SW 1271 (cell line): ENCODE results near the gene PTGIR.

ENCODE experiments used
- DNase-seq, 2 experiments: peaks; one replicate each; lab custom pipeline; 2025; lab: John Stamatoyannopoulos, UW

PTGIR gene

DNA sequence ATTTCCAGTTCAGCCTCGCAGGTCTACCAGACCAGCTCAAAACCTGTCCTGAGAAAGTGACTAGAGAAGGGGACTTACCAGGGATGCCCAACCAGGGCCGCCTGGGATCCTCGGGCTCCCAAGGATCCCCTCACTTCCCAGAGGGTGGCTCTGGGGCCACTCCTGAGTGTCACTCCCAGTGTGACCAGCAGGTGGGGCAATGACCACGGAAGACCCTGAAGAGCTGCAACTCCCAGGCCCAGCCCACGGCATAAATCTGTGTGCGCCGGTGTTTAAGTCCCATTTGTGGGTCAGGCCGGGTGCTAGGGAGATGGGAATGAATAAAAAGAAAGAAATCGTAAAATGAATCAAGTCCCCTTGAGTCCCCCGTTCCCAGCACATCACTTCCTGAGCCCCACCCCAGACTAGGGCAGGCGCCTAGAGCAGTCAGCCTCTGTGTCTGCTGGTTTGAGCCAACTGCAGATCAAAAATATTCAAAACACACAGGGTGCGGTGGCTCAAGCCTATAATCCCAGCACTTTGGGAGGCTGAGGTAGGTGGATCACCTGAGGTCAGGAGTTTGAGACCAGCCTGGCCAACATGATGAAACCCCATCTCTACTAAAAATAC is 10.7 kb downstream of the PTGIR start:
- DNase-seq = peak; percentile 21 to 49

- no peak for DNase-seq
Measured at GRCh38 chr19:46613525-46613924, 11.4 kb downstream of the PTGIR start.

DNA sequence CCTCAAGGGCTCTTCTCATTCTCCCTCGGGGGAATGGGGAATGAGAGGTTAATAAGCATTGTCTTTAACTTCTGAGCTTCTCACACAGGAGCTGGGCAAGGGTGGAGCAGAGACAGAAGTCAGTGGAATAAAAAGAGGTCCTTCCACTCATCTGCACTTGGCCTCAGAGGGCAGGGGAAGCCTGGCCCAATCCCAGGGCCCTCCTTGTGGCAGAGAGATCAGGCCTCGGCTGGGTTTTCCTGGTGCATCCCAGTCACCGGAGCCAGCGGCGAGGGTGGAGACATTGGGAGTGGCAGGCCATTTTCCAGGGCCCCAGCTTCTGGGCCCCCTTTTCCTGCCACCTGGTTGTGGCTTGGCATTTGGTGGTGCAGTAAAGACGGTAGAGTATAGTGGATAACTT is 13.1 kb downstream of the PTGIR start:
- no peak for DNase-seq

DNA sequence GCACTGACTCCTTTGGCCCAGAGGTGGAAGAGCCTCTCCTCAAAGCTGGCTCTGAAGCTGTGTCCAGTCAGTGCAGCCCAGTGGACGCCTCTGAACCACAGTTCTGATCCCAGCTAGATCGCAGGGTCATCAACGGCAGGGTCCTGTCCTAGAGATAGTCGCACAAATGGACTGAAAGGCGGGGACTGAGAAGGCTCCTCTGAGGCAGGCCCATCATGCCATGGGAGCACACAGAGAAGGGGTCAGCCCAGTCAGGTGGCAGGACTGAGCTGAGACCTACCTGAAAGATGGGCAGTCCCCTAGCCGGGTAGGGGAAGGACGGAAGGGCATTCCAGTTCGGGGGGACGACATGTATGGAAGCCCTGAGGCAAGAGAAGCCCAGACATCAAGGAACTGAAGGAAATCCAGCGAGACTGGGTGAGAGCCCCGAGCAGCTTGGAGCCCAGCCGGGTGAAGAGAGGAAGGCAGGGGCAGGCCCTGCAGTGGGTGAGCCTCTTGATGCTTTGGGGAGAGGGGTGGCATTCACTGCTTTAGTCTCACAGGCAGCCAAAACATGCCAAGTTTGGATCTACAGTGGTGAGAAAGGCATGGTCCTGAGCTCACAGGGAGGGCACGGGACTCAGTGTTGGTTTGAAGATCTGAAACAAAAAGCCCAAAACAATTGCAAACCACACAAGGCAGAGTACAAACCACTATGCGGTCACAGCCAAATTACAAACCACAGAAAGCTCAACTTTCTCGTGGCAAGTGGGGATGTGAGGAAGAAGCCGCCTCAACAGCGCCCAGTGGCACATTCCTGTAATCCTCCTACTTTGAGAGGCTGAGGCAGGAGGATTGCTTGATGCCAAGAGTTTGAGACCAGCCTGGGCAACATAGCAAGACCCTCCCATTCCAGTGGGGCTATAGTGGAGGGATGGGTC is 13.8 kb downstream of the PTGIR start:
- no peak for DNase-seq

GRCh38 chr19:46610413-46610775 is 14.5 kb downstream of the PTGIR start:
- no peak for DNase-seq

DNA sequence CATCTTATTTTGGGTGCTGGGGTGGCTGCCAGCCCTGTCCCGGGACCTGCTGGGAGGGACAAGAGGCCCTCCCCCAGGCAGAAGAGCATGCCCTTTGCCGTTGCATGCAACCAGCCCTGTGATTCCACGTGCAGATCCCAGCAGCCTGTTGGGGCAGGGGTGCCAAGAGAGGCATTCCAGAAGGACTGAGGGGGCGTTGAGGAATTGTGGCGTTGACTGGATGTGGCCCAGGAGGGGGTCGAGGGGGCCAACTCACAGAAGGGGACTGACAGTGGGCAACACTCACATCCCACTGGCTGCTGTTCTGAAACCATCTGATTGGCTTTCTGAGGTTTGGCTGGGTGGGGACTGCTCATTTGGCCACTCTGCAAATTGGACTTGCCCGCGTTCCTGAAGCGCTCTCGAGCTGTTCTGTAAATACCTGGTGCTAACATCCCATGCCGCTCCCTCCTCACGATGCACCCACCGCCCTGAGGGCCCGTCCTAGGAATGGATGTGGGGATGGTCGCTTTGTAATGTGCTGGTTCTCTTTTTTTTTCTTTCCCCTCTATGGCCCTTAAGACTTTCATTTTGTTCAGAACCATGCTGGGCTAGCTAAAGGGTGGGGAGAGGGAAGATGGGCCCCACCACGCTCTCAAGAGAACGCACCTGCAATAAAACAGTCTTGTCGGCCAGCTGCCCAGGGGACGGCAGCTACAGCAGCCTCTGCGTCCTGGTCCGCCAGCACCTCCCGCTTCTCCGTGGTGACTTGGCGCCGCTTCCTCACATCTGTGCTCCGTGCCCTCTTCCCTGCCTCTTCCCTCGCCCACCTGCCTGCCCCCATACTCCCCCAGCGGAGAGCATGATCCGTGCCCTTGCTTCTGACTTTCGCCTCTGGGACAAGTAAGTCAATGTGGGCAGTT is 15.1 kb downstream of the PTGIR start:
- DNase-seq = no peak

DNA sequence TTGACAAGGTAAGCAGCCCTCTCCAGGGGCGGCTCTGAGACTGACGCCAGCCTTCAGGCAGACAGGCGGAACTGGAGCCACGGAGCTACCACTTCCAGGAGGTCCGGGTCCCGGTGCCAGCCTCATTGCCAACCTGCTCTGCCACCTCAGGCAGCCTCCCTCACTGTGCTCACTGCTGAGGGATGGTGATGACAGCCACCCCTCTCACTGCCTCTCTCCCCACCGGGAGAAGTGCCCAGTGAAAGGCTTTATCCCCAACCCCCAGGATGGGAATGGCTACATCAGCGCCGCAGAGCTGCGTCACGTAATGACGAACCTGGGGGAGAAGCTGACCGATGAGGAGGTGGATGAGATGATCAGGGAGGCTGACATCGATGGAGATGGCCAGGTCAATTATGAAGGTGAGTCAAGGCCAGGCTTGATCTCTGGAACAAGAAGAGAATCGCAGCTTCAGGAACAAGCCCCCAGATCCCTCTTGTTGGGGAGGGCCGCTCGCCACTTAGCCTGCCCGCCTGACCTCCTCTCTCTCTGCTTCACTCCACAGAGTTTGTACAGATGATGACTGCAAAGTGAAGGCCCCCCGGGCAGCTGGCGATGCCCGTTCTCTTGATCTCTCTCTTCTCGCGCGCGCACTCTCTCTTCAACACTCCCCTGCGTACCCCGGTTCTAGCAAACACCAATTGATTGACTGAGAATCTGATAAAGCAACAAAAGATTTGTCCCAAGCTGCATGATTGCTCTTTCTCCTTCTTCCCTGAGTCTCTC is 16.1 kb downstream of the PTGIR start:
- DNase-seq = no peak

- no peak for DNase-seq
Measured at GRCh38 chr19:46608178-46608577, 16.7 kb downstream of the PTGIR start.

DNA sequence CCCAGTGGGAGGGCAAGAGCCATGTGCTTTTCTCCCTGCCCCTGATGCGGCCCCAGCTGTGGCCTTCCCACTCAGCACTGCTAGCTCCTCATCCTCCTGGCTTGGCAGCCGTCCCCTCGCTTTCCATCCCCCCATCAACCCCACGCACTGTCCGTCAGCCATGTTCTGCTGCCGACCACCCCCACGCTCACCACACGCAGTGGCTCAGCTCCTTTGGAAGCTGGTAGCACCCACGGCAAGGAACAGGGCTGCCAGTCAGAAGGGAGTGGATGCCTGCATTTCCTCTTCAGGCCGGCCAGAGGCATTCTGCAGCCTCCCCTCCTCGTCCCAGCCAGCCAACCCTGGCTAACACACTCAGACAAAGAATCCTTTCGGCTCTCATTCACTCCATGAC is 17.4 kb downstream of the PTGIR start:
- peak in 1 of 2 experiments; percentile 58 for DNase-seq

DNA sequence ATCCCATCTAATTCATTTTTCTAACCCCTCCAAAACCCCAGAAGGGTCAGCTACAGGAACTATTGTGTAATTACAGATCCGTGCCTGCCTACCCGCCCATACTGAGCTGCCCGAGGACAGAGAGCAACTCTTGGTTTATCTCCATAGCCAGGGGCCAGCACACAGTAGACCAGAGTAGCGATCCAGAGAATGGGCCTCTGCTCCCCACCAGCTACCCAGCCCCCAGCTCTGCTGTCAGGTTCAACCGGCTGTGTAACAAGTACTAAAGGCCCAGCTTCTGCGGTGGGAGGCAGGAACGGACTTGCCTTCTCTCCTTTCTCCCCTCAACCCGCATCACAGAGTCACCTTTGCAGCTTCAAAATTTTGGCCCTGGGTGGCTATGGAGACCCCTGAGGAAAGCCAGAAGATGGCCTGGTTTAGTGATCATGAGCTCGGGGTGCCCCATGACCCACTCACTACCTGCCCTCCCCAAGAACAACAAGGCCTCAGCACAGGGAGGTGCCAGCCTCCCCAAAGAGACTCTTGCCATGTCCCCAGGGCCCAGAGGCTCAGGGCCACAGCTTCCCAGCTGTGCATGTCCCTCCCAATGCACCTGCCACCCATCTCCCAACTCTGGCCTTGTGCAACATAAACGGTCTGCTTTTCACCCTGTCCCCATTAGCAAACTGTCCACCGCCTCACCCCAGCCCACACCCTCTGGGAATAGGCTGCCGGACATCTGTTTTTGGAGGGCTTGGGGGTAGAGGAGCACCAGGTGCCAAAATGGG is 18.0 kb downstream of the PTGIR start:
- no peak for DNase-seq

- no peak for DNase-seq
Measured at GRCh38 chr19:46606019-46606418, 18.9 kb downstream of the PTGIR start.

DNA sequence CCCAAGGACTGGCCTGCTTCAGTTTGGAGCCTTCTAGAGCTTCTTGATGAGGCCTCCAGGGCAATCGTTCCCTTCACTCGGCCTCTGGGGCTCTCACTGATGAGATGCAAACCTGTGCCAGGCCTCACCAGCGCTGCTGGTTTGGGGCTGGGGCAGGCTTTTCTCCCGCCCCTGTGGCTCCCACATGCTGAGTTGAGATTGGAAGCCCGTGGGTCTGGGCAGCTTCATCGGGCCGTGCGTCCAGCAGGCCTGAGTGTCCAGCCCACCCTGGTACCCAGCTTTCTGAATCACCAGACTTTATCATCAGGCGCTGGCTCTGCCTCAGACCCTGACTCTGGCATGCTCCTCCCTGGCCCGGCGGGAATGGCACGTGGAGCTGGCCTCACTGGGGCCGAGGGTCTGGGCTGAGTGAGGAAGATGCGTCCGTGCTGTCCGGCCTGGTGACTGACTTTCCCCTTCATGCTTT is 19.5 kb downstream of the PTGIR start:
- DNase-seq = no peak

DNA sequence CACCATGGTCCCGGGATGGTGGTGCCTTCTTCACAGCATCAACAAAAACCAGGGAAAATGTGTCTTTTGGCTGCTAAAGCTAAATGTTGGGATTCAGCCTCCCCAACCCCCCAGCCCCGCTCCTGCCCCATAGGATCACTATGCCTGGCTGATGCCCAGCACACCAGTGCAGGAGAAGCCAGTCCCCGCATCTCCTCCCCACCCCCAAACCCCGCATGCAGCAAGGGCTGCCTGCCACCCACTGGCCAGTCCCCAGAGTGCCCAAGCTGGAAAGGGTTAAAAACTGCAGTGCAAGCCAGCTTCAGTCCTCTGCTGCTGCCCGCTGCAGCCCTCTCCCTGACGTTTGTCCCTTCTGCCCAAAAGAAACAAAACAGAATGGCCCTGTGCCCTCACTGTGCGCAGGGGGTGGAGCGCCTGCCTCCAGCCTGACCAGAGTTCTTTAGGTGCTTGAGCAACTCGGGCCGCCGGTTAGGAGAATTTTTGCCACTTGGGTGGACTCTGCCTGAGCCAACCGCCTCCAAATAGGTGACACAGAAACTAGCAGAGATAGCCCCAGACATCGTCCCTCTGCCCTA is 20.0 kb downstream of the PTGIR start:
- no peak for DNase-seq

DNA sequence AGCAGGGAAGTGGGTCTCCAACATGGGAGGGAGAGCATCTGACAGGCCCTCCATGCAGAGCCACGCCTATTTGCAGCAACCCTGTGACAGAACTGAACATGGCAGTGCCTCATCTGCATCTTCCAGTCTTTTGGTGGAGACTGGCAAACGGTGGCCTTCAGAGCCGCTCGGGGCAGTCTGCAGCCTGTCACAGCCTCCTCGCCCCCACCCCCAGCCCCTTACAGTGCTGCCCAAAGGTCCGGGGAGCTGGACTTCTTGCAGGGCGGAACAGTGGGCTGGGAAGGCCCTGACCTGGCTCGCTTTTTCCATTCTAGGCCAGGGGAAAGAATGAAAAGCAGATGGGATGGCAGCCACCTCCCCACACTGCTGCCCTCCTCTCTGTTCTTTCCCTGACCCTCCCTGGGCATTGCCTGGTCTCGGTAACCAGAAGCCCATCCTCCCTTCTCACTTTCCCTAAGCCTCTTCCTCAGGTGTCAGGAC is 21.1 kb downstream of the PTGIR start:
- no peak for DNase-seq

- DNase-seq = no peak
Measured at GRCh38 chr19:46603195-46603637, 21.7 kb downstream of the PTGIR start.

- DNase-seq = no peak
Measured at GRCh38 chr19:46602392-46603194, 22.3 kb downstream of the PTGIR start.

GRCh38 chr19:46601318-46602224 is 23.3 kb downstream of the PTGIR start, which contains the start of gene CALM3:
CALM3 (plus strand) TSS chr19:46601330; CDS start chr19:46601435, 105 bp downstream.
- no peak for DNase-seq
